ENCODE data around the gene WNT10A.

Gene WNT10A

DNA sequence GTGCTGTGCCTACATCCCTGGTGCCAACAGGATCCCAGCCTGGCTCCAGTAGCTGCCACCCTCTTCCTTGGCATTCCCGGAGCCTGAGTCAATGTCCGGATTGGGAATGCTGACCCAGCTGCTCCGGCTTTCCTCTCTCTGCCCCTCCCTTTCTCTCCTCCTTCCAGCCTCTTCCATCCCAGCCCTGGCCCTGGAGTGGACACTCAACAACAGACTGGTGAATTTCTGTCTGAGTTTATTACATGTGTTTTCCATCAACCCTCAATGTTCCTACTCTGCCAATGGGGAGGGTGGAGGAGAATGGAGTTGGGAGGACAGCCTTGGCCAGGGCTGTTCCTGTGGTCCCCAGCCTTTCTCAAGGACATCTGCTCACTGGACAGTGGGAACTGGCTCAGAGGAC lies 48.1 kb upstream of the WNT10A start:
- H3F3A ChIP-seq (ENCODE audit: insufficient read depth, low read length): no peaks in the 10 kb centered on the region
- no peaks in the 10 kb centered on the region for H3K4me1 ChIP-seq (ENCODE audit: insufficient read depth, low read length, severe bottlenecking)
- H3K9me3 ChIP-seq (ENCODE audit: low read length): no peaks in the 10 kb centered on the region
- no peak overlapping the region for H3K9ac ChIP-seq (ENCODE audit: low read length)
- H3K36me3 ChIP-seq (ENCODE audit: insufficient read depth, low read length): no peaks in the 10 kb centered on the region
- no peaks in the 10 kb centered on the region for H3K9me2 ChIP-seq (ENCODE audit: low read depth, low read length)
- no peaks in the 10 kb centered on the region for H4K20me1 ChIP-seq (ENCODE audit: insufficient read depth, low read length)
- H3K27ac ChIP-seq (ENCODE audit: low read depth, low read length, poor library complexity, severe bottlenecking): no peak overlapping the region
- no peak overlapping the region for H3K4me2 ChIP-seq (ENCODE audit: low read length)
- H2AFZ ChIP-seq (ENCODE audit: low read length): no peak overlapping the region
- no peak for TF ChIP-seq EZH2 (IDR thresholded peaks at IDR 0.05; ENCODE audit: borderline replicate concordance, low read length)
- TF ChIP-seq, protein P1, sequence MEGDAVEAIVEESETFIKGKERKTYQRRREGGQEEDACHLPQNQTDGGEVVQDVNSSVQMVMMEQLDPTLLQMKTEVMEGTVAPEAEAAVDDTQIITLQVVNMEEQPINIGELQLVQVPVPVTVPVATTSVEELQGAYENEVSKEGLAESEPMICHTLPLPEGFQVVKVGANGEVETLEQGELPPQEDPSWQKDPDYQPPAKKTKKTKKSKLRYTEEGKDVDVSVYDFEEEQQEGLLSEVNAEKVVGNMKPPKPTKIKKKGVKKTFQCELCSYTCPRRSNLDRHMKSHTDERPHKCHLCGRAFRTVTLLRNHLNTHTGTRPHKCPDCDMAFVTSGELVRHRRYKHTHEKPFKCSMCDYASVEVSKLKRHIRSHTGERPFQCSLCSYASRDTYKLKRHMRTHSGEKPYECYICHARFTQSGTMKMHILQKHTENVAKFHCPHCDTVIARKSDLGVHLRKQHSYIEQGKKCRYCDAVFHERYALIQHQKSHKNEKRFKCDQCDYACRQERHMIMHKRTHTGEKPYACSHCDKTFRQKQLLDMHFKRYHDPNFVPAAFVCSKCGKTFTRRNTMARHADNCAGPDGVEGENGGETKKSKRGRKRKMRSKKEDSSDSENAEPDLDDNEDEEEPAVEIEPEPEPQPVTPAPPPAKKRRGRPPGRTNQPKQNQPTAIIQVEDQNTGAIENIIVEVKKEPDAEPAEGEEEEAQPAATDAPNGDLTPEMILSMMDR (IDR thresholded peaks at IDR 0.05; ENCODE audit: low read length): no peak
- H3K79me2 ChIP-seq (ENCODE audit: insufficient read depth, low read length): no peaks in the 10 kb centered on the region
- no peaks in the 10 kb centered on the region; the same call in 1 of the 2 replicates for H3K27me3 ChIP-seq (ENCODE audit: insufficient read depth, low read length)
- no peak overlapping the region for H3K4me3 ChIP-seq (ENCODE audit: low read depth, low read length, poor library complexity, severe bottlenecking)

DNA sequence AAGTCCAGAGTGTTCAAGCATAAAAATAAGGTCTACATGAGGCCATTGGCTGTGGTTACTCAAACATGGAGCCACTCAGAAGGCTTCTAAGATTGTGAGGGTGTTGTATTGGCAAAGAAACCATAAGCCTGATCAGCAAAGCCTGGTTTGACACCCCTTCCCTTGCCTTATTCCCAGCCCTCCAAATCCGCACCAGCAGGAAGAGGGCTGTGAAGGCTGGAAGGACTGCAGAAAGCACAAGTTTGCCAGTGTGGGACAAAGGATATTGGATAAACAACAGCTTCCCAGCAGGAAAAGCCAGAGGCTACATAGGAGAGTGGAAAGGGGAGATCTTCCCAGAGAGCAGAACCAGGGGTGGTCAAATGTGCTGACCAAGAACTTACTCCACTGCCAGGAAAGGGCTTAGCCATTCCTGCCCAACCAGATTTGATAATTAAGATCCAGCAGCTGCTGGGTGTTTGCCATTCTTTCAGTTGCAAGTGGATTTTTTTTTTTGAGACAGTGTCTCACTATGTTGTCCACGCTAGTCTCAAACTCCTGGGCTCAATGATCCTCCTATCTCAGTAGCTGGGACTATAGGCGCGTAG lies 47.5 kb upstream of the WNT10A start:
- Histone ChIP-seq H4K20me1 (ENCODE audit: insufficient read depth, low read length) (no peaks in the 10 kb centered on the region), H3K36me3 (ENCODE audit: insufficient read depth, low read length) (no peaks in the 10 kb centered on the region), H2AFZ (ENCODE audit: low read length) (no peak overlapping the region), H3K27me3 (ENCODE audit: insufficient read depth, low read length) (no peaks in the 10 kb centered on the region; the same call in 1 of the 2 replicates), H3K4me3 (ENCODE audit: low read depth, low read length, poor library complexity, severe bottlenecking) (no peak overlapping the region), H3K4me1 (ENCODE audit: insufficient read depth, low read length, severe bottlenecking) (no peaks in the 10 kb centered on the region), H3F3A (ENCODE audit: insufficient read depth, low read length) (no peaks in the 10 kb centered on the region), H3K9ac (ENCODE audit: low read length) (no peak overlapping the region), H3K9me3 (ENCODE audit: low read length) (no peaks in the 10 kb centered on the region), H3K27ac (ENCODE audit: low read depth, low read length, poor library complexity, severe bottlenecking) (no peak overlapping the region), H3K79me2 (ENCODE audit: insufficient read depth, low read length) (no peaks in the 10 kb centered on the region), H3K9me2 (ENCODE audit: low read depth, low read length) (no peaks in the 10 kb centered on the region), H3K4me2 (ENCODE audit: low read length) (no peak overlapping the region)
- TF ChIP-seq, protein P1 (IDR thresholded peaks at IDR 0.05; ENCODE audit: low read length): no peak

DNA sequence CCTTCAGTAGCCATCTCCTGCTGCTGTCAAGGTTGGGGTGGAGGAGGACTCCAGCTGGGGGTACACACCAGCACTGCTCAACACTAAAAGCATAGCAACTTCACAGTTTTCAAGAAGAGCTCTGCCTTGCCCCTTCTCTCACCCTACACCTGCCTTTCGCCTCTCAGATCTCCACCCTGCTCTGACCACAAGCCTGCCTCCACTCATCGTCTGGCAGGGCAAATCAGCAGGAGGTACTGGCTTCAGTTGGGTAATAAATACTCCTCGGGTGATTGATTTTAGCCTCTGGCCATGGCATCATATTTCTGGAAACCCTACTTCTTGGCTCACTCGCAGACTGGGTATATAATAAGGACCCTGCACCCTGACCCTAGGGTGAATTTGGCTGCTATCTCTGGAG lies 46.0 kb upstream of the WNT10A start:
- H3K9ac ChIP-seq (ENCODE audit: low read length): no peak overlapping the region
- no peak overlapping the region for H3K27ac ChIP-seq (ENCODE audit: low read depth, low read length, poor library complexity, severe bottlenecking)
- H3K9me2 ChIP-seq (ENCODE audit: low read depth, low read length): no peaks in the 10 kb centered on the region
- no peak overlapping the region for H3K4me2 ChIP-seq (ENCODE audit: low read length)
- no peak overlapping the region for H2AFZ ChIP-seq (ENCODE audit: low read length)
- H4K20me1 ChIP-seq (ENCODE audit: insufficient read depth, low read length): no peaks in the 10 kb centered on the region
- H3K9me3 ChIP-seq (ENCODE audit: low read length): no peaks in the 10 kb centered on the region
- no peaks in the 10 kb centered on the region for H3K79me2 ChIP-seq (ENCODE audit: insufficient read depth, low read length)
- no peaks in the 10 kb centered on the region for H3F3A ChIP-seq (ENCODE audit: insufficient read depth, low read length)
- no peaks in the 10 kb centered on the region for H3K36me3 ChIP-seq (ENCODE audit: insufficient read depth, low read length)
- no peaks in the 10 kb centered on the region; the same call in 1 of the 2 replicates for H3K27me3 ChIP-seq (ENCODE audit: insufficient read depth, low read length)
- no peak for TF ChIP-seq EZH2 (IDR thresholded peaks at IDR 0.05; ENCODE audit: borderline replicate concordance, low read length)
- TF ChIP-seq, protein P1 (IDR thresholded peaks at IDR 0.05; ENCODE audit: low read length): no peak
- H3K4me1 ChIP-seq (ENCODE audit: insufficient read depth, low read length, severe bottlenecking): no peaks in the 10 kb centered on the region
- H3K4me3 ChIP-seq (ENCODE audit: low read depth, low read length, poor library complexity, severe bottlenecking): no peak overlapping the region
